DMS153 (cell line): Measurements from ENCODE around the gene BCAM.
"Not testable (repeated sequence)": the region's sequence is repeated elsewhere in the genome, so short reads cannot be mapped to it uniquely, and the experiment has no call there.

Experiments used
- DNase-seq: peaks from one replicate; lab custom pipeline; 2025; lab: John Stamatoyannopoulos, UW

Gene BCAM

GRCh38 chr19:44817725-44818465, 9.0 kb downstream of the BCAM start:
- DNase-seq: no peak

DNA sequence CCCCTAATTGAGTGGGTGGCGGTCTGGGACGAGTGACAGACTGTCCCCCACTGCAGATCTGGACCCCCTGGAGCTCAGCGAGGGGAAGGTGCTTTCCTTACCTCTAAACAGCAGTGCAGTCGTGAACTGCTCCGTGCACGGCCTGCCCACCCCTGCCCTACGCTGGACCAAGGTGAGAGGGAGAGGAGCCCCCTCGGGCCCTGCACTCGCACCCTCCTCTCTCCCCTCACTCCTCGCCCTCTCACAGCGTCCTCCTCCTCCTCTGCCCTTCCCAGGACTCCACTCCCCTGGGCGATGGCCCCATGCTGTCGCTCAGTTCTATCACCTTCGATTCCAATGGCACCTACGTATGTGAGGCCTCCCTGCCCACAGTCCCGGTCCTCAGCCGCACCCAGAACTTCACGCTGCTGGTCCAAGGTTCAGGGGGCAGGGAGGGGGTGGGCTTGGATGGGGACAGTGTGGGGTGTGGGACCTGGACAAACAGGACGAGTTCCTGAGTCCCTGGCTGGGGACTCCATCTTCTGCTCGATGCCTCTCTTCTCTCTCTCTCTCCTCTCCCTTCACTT, 9.6 kb downstream of the BCAM start:
- DNase-seq: no peak

GRCh38 chr19:44819246-44819832, 10.4 kb downstream of the BCAM start:
- DNase-seq: no peak

- DNase-seq: no peak
These were observed 12.0 kb downstream of the BCAM start for GRCh38 chr19:44820648-44821609.

GRCh38 chr19:44822177-44822576, 13.3 kb downstream of the BCAM start:
- no peak for DNase-seq

DNA sequence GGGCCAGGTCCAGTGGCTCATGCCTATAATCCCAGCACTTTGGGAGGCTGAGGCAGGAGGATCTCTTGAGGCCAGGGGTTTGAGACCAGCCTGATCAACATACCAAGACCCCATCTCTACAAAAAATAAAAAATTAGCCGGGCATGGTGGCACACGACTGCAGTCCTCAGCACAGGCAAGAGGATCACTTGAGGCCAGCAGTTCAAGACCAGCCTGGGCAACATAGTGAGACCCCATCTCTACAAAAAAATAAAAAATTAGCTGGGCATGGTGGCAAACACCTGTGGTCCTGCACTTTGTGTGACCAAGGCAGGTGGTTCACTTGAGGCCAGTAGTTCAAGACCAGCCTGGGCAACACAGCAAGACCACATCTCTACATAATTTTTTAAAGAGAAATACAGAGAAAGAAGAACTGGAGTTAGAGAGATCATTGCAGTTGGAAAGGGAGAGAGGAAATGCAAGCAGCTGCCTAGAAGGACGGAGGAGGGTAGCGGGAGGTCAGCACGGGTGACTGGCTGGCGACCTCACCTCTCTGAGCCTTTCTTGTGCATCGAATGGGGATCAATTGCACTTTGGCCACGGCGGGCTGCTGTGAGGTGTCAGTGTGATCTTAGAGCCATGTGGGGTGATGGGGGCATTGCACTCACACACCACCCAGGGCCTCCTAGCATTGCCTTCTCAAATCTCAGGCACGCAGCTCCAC, 13.9 kb downstream of the BCAM start:
- no peak for DNase-seq

DNA sequence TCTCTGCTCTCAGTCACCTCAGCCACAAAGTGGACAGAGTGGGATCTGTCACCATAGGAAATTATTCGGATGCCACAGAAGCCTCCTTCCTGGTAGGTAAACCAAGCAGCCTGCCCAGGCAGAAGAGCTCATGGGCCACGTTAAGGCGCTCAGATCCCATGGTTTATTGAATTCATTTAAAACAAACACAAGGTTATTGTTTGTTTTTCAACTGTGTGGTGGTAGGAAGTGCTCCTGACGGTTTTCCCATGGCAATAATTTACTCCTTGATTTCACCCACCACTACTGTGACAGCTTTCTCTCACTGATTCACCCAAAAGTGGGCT, 14.4 kb downstream of the BCAM start:
- peak; percentile 32 for DNase-seq

GRCh38 chr19:44824761-44825160, 15.9 kb downstream of the BCAM start:
- DNase-seq: peak; percentile 76

- DNase-seq: not testable (repeated sequence)
These were observed 24.0 kb downstream of the BCAM start for GRCh38 chr19:44832875-44833274.

GRCh38 chr19:44834399-44834798, 25.5 kb downstream of the BCAM start:
- not testable (repeated sequence) for DNase-seq

- no peak for DNase-seq
These were observed 30.4 kb downstream of the BCAM start for GRCh38 chr19:44839276-44839675.

DNA sequence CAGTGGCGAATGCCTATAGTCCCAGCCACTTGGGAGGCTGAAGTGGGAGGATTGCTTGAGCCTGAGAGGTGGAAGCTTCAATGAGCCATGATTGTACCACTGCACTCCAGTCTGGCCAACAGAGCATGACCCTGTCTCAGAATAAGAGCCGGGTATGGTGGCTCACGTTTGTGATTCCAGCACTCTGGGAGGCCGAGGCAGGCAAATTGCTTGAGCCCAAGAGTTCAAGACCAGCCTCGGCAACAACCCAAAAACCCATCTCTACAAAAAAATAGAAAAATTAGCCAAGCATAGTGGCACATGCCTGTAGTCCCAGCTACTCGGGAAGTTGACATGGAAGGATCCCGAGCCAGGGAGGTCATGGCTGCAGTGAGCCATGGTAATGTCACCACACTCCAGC, 31.9 kb downstream of the BCAM start:
- no peak for DNase-seq

DNA sequence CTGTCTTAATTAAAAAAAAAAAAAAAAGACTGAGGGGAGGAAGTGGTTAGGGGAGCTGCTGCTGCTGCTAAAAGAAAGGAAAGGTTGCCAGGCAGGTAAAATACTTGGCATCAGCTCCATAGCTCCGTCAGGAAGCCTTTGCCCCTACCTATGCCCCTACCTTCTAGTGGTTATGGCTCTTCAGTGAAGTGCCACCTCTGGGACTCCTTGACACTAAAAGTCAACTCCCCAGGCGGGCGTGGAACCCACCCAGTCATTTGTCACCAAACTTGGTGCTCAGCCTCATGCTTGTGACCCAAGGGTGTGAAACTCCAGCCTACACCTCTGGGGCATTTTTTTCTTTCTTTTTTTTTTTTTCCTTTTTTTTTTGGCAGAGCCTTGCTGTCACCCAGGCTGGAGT, 32.3 kb downstream of the BCAM start:
- DNase-seq: no peak

DNA sequence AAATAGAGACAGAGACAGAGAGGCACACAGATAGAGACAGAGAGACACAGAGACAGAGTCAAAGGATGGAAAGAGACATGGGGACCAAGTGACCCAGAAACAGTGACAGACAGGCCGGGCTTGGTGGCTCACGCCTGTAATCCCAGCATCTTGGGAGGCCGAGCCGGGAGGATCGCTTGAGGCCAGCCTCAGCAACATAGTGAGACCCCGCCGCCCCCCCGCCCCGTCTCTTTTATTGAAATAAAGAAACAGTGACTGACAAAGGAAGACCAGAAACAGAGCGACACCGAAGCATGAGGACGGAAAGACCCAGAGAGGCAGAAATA, 36.3 kb downstream of the BCAM start:
- no peak for DNase-seq

DNA sequence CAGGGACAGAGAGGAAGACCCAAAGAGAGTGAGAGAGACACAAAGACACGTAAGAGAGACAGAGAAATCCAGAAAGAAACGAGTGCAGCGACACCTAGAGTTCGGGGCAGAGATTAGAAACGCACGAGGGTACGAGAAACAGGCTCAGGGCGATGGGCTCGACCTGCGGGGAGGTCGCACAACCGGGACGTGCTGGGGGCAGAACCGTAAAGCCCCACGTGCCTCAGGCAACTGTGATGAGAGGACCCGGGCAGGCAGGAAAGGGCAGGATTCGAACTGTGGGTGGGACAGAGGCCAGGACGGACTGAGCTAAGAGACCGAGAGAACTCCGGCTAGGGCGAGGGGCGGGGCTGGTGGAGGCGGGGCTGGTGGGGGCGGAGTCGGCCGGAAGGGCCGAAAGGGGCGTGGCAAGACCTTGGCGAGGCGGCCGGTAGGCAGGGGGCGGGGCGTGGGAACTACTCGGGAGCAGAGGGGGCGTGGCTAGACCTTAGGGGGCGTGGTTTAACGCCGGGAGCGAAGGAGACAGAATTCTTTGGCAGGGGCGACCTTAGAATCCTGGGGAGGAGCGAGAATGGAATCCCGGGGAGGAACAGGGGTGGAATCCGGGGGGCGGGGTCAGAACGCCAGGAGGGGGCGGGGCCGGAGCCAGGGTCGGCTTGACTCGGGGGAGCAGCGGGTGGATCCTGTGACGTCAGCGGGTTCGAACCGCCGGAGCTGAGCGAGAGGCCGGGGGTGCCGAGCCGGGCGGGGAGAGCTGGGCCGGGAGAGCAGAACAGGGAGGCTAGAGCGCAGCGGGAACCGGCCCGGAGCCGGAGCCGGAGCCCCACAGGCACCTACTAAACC, 36.9 kb downstream of the BCAM start, which contains the start of gene NECTIN2:
NECTIN2 (plus strand) TSS at position 686 of the 843 bp plus-strand sequence. CDS start 229 bp downstream, outside the sequence.
- DNase-seq: peak; percentile 89

- no peak for DNase-seq
These were observed 37.7 kb downstream of the BCAM start for GRCh38 chr19:44846455-44847143.

DNA sequence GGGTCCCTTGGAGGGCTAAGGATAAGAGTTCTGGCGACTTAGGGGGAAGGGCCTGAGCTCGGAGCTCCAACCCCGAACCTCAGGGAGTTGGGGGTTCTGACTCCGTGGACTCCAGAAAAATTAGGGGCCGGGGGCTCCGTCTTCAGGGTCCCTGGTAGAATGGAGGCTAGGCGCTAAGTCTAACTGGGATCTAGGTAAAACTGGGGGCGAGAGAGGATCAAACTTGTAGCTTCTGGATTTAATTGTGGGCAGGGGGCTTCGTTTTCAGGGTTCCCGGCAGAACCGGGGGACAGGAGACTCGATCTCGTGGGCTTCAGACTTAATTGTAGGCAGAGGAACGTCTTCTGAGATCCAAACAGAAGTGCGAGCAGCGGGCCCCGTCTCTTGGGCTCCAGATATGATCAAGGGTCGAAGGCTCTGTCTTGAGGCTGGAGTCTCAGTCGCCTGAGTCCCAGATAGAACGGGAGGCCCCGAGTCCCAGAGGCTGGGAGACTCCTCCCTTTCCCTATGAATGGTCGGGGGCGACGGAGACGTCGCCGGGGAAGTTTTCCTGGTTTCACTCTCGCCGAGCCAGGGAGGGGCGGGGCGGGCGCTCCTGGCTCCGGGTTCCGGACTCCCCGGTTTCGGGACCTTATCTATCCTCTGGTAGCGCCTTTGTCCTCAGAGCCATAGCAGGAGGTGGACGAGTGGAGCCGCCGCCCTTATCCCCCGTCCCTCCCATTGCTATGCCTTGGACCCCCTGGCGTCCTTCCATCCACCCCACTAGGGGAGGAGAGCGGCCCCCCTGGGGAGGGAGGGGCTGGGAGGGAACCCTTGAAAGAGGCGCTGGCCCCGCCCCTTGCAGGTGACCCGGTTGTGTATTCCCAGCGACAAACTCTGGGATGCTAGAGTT, 38.5 kb downstream of the BCAM start:
- peak; percentile 40 for DNase-seq

DNA sequence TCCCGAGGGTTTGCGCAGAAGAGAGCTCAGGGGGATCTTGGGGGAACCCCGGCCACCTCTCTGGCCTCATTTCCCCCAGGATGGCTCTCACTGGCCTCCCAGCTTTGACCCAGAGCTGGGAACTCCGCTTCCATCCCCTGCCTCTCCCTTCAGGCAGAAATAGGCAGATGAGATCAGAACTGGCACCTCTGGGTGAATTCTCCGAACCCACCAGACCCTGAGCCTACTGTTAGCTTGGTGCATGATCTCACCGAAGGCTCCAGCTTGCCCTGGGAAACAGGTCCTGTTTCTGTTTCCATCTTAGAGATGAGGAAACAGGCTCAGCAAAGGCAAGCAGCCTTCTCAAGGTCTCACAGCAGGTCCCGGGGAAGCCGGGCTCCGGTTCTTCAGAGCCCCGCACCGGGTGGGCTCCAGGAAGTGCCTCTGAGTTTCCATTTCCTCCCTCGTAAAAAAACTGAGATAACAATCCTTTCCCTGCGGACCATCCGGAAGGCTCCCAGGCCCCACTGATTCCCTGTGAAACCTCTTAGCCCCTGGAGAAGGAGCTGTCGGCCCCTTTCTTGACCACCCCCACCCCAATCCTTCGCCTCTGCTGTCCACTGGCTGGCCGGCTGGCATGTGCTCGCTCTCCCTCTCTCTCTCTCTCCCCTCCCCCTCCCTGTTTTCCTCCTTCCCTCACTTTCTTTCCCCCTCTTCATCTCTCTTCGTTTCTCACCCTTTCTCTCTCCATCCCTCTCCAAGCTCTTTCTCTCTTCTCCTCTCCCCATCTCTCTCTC, 39.3 kb downstream of the BCAM start:
- peak; percentile 27 for DNase-seq
